HepG2 (cell line): ENCODE results near the gene AADAT. TPM values are rescaled to one million over a fixed set of nuclear protein-coding genes. Genes with fewer than 3 reads are reported as not detected.

Experiments used
- CEBPB ChIP-seq: IDR thresholded peaks from 2 replicates; pipeline ENCODE4 v1.6.1; 2011; ENCODE audit warnings: low read depth, low read length, improper control_type of control experiment, borderline replicate concordance
- DMAP1 ChIP-seq: IDR thresholded peaks from 2 replicates; pipeline ENCODE4 v1.6.1; 2016
- DR1 ChIP-seq: sonication (generic); formaldehyde crosslinking; IDR thresholded peaks from 2 replicates; pipeline ENCODE4 v1.8.0; 2021; ENCODE audit warnings: mild to moderate bottlenecking, missing genetic modification reagents, inconsistent platforms
- HDAC1 ChIP-seq: sonication (generic); formaldehyde crosslinking; IDR thresholded peaks from 2 replicates; pipeline ENCODE4 v1.5.1; 2020; ENCODE audit warnings: mild to moderate bottlenecking, missing genetic modification reagents
- HES4 ChIP-seq: sonication (generic); formaldehyde crosslinking; IDR thresholded peaks from 2 replicates; pipeline ENCODE4 v1.9.0; 2021; ENCODE audit warnings: mild to moderate bottlenecking, missing genetic modification reagents, borderline replicate concordance
- MYC ChIP-seq: sonication (generic); formaldehyde crosslinking; IDR thresholded peaks from 2 replicates; pipeline ENCODE4 v1.9.0; 2021; ENCODE audit warnings: missing genetic modification reagents, borderline replicate concordance
- NCOA1 ChIP-seq: sonication (generic); formaldehyde crosslinking; IDR thresholded peaks from 2 replicates; pipeline ENCODE4 v1.9.0; 2021; ENCODE audit warnings: missing genetic modification reagents
- PCBP2 ChIP-seq: fragments of 200-400 bp; formaldehyde crosslinking; optimal IDR thresholded peaks from 2 replicates; pipeline ENCODE3; 2018; ENCODE audit warnings: low read length, low read depth; ENCODE audit not compliant: poor library complexity, severe bottlenecking
- RBM22 ChIP-seq: fragments of 200-400 bp; formaldehyde crosslinking; optimal IDR thresholded peaks from 2 replicates; pipeline ENCODE3; 2017; ENCODE audit warnings: mild to moderate bottlenecking, low read length, moderate library complexity
- SAP130 ChIP-seq: IDR thresholded peaks from 2 replicates; pipeline ENCODE4 v1.6.1; 2016; ENCODE audit warnings: low read depth
- SATB2 ChIP-seq: sonication (generic); formaldehyde crosslinking; IDR thresholded peaks from 2 replicates; pipeline ENCODE4 v1.5.0; 2020; ENCODE audit warnings: missing genetic modification reagents
- SMC3 ChIP-seq: IDR thresholded peaks from 2 replicates; pipeline ENCODE4 v1.6.1; 2011; ENCODE audit warnings: low read length, improper control_type of control experiment
- TCF12 ChIP-seq, 2 experiments: fragments of 450-650 bp in 1 of 2; sonication (generic) in 1 of 2; formaldehyde crosslinking in 1 of 2; IDR thresholded peaks; 2 replicates each; pipeline versions ENCODE4 v1.6.1 to v1.8.0; 2017 to 2022; ENCODE audit warnings: antibody characterized with exemption in 1 of 2, mild to moderate bottlenecking in 1 of 2, missing genetic modification reagents in 1 of 2, moderate library complexity in 1 of 2
- ZNF256 ChIP-seq: sonication (generic); formaldehyde crosslinking; conservative IDR thresholded peaks from 2 replicates; pipeline ENCODE4 v1.4.0; 2020; ENCODE audit warnings: missing genetic modification reagents
- ZNF260 ChIP-seq: sonication (generic); formaldehyde crosslinking; IDR thresholded peaks from 2 replicates; pipeline ENCODE4 v1.4.0; 2020; ENCODE audit warnings: missing genetic modification reagents, low read depth, mild to moderate bottlenecking, borderline replicate concordance
- ZNF530 ChIP-seq: sonication (generic); formaldehyde crosslinking; IDR thresholded peaks from 2 replicates; pipeline ENCODE4 v1.5.0; 2020; ENCODE audit warnings: low read depth, mild to moderate bottlenecking, missing genetic modification reagents
- ZNF552 ChIP-seq: sonication (generic); formaldehyde crosslinking; IDR thresholded peaks from 2 replicates; pipeline ENCODE4 v1.9.0; 2022; ENCODE audit warnings: missing genetic modification reagents, mild to moderate bottlenecking, borderline replicate concordance
- ZNF562 ChIP-seq: sonication (generic); formaldehyde crosslinking; IDR thresholded peaks from 2 replicates; pipeline ENCODE4 v1.8.0; 2022; ENCODE audit warnings: missing genetic modification reagents, borderline replicate concordance
- ZNF616 ChIP-seq: sonication (generic); formaldehyde crosslinking; IDR thresholded peaks from 2 replicates; pipeline ENCODE4 v1.5.0; 2020; ENCODE audit warnings: low read depth, mild to moderate bottlenecking, missing genetic modification reagents
- ZNF83 ChIP-seq: sonication (generic); formaldehyde crosslinking; IDR thresholded peaks from 2 replicates; pipeline ENCODE4 v1.4.0; 2020; ENCODE audit warnings: missing genetic modification reagents, mild to moderate bottlenecking, borderline replicate concordance
- polyA plus RNA-seq, 8 experiments: library from polyadenylated mRNA; depleted of rRNA in 3 of 8; stranded (reverse) in 7 of 8; unstranded in 1 of 8; fragments of >200 nt; fragmentation: Illumina TruSeq in 4 of 8; extraction: Trizol in 4 of 8; gene quantifications; 2 replicates each; pipeline versions ENCODE4 v1.2.1 to v1.2.3, GENCODE V29; 2011 to 2016; ENCODE audit warnings: low read depth in 4 of 8, missing spikeins in 1 of 8, mixed read lengths in 1 of 8; ENCODE audit not compliant: insufficient read depth in 1 of 8
- total RNA-seq, 5 experiments: library from RNA; depleted of rRNA; stranded (reverse); fragments of >200 nt; fragmentation: Illumina TruSeq; extraction: Trizol; gene quantifications; 2 replicates each; pipeline ENCODE4 v1.2.3, GENCODE V29; 2016; ENCODE audit warnings: low read depth in 1 of 5
- TF ChIP-seq, protein P1 (sequence below): sonication (generic); formaldehyde crosslinking; IDR thresholded peaks from 2 replicates; pipeline ENCODE4 v1.8.0; 2022; ENCODE audit warnings: missing genetic modification reagents, mild to moderate bottlenecking, moderate library complexity, borderline replicate concordance
- TF ChIP-seq, protein P2 (sequence below): sonication (generic); formaldehyde crosslinking; IDR thresholded peaks from 2 replicates; pipeline ENCODE4 v1.5.0; 2020; ENCODE audit warnings: missing genetic modification reagents, mild to moderate bottlenecking, borderline replicate concordance
- TF ChIP-seq, protein P3 (sequence below), 2 experiments: fragments of 450-650 bp in 1 of 2; sonication (generic) in 1 of 2; formaldehyde crosslinking; IDR thresholded peaks; 2 replicates each; pipeline versions ENCODE4 v1.5.0 to v1.8.0; 2020 to 2022; ENCODE audit warnings: mild to moderate bottlenecking in 1 of 2, missing genetic modification reagents in 1 of 2
- TF ChIP-seq, protein P4 (sequence below): sonication (generic); formaldehyde crosslinking; IDR thresholded peaks from 2 replicates; pipeline ENCODE4 v1.4.0; 2020; ENCODE audit warnings: missing genetic modification reagents, borderline replicate concordance

AADAT gene
- total and polyA plus RNA-seq, 2 of the 13 experiments (the other 11 are each of a cell fraction or from before 2014, with no cell fraction given): 6.1 to 9.1 TPM

DNA sequence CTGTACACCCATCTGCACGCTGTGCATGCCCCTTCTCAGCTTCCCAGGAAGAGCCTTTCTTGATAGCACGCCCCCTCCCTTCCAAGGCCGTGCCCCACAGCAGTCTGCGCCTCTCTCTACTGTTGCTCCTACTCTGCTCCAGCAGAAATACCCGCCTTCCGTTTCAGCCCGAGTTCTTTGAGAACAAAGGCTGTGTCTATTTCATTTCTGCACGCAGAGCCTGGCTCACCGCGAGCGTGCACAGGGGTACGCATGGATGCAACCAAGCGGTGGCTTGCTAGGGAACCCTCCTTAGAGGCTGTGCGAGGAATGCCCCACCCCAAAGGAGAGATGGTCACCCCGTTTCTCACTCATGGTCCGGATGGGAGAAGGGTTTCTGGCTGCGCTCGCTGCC lies 485 bp downstream of the AADAT start (continued):
- TF ChIP-seq, protein P1, sequence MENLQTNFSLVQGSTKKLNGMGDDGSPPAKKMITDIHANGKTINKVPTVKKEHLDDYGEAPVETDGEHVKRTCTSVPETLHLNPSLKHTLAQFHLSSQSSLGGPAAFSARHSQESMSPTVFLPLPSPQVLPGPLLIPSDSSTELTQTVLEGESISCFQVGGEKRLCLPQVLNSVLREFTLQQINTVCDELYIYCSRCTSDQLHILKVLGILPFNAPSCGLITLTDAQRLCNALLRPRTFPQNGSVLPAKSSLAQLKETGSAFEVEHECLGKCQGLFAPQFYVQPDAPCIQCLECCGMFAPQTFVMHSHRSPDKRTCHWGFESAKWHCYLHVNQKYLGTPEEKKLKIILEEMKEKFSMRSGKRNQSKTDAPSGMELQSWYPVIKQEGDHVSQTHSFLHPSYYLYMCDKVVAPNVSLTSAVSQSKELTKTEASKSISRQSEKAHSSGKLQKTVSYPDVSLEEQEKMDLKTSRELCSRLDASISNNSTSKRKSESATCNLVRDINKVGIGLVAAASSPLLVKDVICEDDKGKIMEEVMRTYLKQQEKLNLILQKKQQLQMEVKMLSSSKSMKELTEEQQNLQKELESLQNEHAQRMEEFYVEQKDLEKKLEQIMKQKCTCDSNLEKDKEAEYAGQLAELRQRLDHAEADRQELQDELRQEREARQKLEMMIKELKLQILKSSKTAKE: peak; percentile 39; the same call in 1 of the 2 replicates
- TF ChIP-seq SATB2 (CRISPR knock-in tag) (no peak), MYC (CRISPR knock-in tag) (peak; percentile 12; the same call in 1 of the 2 replicates), SAP130 (CRISPR knock-in tag) (peak; percentile 17; the same call in 1 of the 2 replicates), RBM22 (no peak), TCF12 (IDR thresholded peaks at IDR 0.05) (no peak), TCF12 (CRISPR knock-in tag; IDR thresholded peaks at IDR 0.05) (no peak), PCBP2 (no peak), ZNF552 (CRISPR knock-in tag) (no peak), DR1 (CRISPR knock-in tag) (no peak), NCOA1 (0 out of 2 replicates have a peak, but pooled peaks have one; percentile 46), CEBPB (no peak), ZNF530 (CRISPR knock-in tag) (no peak), HDAC1 (CRISPR knock-in tag) (peak; percentile 45; the same call in 1 of the 2 replicates), HES4 (CRISPR knock-in tag) (no peak), DMAP1 (CRISPR knock-in tag) (no peak), ZNF256 (no peak), SMC3 (no peak), ZNF260 (CRISPR knock-in tag) (no peak), ZNF562 (CRISPR knock-in tag) (no peak), ZNF83 (CRISPR knock-in tag) (0 out of 2 replicates have a peak, but pooled peaks have one; percentile 37), ZNF616 (CRISPR knock-in tag) (no peak)
- TF ChIP-seq, protein P2, sequence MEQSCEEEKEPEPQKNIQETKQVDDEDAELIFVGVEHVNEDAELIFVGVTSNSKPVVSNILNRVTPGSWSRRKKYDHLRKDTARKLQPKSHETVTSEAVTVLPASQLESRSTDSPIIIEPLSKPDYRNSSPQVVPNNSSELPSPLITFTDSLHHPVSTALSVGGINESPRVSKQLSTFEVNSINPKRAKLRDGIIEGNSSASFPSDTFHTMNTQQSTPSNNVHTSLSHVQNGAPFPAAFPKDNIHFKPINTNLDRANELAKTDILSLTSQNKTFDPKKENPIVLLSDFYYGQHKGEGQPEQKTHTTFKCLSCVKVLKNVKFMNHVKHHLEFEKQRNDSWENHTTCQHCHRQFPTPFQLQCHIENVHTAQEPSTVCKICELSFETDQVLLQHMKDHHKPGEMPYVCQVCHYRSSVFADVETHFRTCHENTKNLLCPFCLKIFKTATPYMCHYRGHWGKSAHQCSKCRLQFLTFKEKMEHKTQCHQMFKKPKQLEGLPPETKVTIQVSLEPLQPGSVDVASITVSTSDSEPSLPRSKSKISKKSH (CRISPR knock-in tag): 0 out of 2 replicates have a peak, but pooled peaks have one; percentile 19
- TF ChIP-seq, protein P3, sequence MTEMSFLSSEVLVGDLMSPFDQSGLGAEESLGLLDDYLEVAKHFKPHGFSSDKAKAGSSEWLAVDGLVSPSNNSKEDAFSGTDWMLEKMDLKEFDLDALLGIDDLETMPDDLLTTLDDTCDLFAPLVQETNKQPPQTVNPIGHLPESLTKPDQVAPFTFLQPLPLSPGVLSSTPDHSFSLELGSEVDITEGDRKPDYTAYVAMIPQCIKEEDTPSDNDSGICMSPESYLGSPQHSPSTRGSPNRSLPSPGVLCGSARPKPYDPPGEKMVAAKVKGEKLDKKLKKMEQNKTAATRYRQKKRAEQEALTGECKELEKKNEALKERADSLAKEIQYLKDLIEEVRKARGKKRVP (CRISPR knock-in tag; IDR thresholded peaks at IDR 0.05): peak in 1 of 2 experiments; percentile 38; a peak in 1 of 4 replicates
- TF ChIP-seq, protein P4, sequence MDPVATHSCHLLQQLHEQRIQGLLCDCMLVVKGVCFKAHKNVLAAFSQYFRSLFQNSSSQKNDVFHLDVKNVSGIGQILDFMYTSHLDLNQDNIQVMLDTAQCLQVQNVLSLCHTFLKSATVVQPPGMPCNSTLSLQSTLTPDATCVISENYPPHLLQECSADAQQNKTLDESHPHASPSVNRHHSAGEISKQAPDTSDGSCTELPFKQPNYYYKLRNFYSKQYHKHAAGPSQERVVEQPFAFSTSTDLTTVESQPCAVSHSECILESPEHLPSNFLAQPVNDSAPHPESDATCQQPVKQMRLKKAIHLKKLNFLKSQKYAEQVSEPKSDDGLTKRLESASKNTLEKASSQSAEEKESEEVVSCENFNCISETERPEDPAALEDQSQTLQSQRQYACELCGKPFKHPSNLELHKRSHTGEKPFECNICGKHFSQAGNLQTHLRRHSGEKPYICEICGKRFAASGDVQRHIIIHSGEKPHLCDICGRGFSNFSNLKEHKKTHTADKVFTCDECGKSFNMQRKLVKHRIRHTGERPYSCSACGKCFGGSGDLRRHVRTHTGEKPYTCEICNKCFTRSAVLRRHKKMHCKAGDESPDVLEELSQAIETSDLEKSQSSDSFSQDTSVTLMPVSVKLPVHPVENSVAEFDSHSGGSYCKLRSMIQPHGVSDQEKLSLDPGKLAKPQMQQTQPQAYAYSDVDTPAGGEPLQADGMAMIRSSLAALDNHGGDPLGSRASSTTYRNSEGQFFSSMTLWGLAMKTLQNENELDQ (CRISPR knock-in tag): no peak
